Esophagus muscularis mucosa (tissue), 3 donors: ENCODE data around the gene ZNF804B.

Experiments
- CTCF ChIP-seq, 3 experiments: fragments of 200-600 bp in 2 of 3; fragments of 450-650 bp in 1 of 3; sonication (generic) in 2 of 3; IDR thresholded peaks; one replicate each; pipeline ENCODE4 v1.5.1; 2017 to 2019; ENCODE audit warnings: antibody characterized with exemption in 3 of 3, mild to moderate bottlenecking in 2 of 3, moderate library complexity in 1 of 3
- POLR2A ChIP-seq: fragments of 450-650 bp; IDR thresholded peaks from one replicate; pipeline ENCODE4 v1.6.1; 2017; ENCODE audit warnings: antibody characterized with exemption, moderate library complexity, mild to moderate bottlenecking, low read depth
- POLR2AphosphoS5 ChIP-seq, 2 donors: sonication (generic); formaldehyde crosslinking; IDR thresholded peaks; one replicate each; pipeline ENCODE4 v1.6.1; 2017; ENCODE audit warnings: antibody characterized with exemption in 2 of 2

- TF ChIP-seq CTCF (IDR thresholded peaks at IDR 0.05) (no peak), POLR2AphosphoS5 (IDR thresholded peaks at IDR 0.05) (no peak), POLR2A (no peak)
Measured at GRCh38 chr7:89183712-89184111, 424.2 kb downstream of the ZNF804B start.
